COLO668 (cell line): ENCODE data around the gene TMPRSS3.

Experiments used
- DNase-seq: peaks from one replicate; lab custom pipeline; 2025; ENCODE audit not compliant: unreplicated experiment; lab: John Stamatoyannopoulos, UW

The TMPRSS3 gene

DNA sequence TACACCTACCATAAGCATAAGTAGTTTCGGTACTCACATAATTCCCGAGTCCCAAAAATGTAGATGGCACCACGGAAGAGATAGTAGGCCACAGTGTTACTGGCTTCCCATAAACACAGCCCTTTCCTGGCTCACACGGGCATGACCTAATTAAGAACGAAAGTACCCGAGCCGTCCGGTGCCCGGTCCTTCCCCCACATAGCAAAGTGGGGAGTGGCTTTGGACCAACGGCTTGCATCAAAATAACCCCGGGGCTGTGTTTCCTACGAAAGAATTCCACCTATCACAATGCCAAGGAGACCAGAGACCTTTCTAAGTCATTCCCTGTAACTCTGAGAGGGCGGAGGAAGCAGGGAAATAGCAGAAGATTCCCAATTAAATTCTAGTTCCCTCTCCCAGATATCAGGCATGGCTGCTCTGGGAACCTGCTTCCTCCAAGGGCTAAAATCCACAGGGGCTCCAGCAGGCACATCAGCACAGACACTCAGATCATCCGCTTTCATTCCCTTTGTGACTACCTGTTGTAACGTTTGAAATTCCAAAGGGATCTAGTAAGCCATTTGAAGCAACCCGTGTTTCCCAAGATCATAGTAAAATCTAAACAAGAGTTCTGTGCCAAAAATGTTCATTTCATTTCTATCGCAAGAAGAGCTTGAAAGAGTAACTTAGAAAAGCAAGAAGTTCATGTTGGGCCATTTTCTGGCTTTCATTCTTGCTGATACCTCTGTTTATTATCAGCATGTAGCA, at the start of gene TMPRSS3:
TSS of gene TMPRSS3 (minus strand) at position 148 of the 747 bp plus-strand sequence. CDS start 635 bp downstream, outside the sequence.
- DNase-seq, result no peak

DNA sequence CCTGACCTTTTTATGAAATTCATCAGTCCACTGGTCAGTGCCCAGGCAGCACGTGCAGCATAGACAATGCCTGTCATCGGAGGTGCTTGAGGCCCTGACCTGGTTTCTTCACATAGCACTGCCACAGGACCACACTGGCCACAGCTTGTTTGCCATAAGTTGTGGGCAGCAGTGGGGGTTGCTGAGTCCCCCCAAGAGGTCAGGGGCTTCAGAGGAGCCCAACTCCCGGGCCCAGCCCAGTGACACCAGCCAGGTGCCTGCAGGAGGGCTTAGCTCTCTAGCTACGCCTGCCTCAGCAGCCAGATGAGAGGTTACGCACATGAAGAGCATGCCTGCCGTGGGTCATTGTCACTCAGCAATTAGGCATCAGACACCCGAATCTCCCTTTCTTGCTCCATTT, 49.5 kb upstream of the TMPRSS3 start:
- no peak for DNase-seq

DNA sequence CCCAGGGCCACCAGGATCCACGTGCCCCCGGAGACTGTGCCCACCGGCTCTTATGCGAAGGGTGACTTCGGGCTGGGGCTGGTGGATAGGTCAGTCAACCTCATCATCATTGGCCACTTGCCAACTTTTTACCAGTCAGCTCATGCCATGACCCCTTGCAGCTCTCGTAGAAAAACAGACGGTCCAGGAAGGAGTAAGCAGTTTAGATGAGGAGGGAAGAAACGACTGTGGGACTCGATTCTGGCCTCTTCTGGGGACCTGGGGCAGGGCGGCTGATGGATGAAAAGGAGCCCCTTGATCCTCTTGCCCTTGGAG, 48.9 kb upstream of the TMPRSS3 start:
- no peak for DNase-seq

GRCh38 chr21:42443876-42444744, 48.3 kb upstream of the TMPRSS3 start:
- DNase-seq, result no peak

DNA sequence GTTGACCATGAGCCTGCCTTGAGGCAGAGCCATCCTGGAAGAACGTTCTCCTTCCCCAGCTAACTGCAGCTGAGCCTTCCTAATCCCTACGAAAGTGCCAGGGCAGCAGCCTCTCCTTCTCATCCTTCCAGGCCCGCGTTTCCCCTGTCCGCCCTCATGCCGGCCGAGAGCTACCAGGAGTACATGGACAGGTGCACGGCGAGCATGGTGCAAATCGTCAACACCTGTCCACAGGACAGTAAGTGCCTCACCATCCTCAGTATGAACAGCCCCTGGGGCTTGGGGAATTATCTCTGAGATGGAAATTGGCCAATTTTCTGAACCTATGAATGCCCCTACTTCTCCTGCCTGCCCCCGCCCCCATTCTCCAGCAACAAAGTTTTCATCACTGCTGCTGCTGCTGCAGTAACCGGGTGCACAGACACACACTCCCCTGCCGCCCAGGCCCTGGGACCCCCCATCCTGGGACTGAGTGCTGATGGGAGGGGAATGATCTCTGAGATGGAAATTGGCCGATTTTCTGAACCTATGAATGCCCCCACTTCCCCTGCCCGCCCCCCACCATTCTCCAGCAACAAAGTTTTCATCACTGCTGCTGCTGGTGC, 47.4 kb upstream of the TMPRSS3 start:
- no peak for DNase-seq

DNA sequence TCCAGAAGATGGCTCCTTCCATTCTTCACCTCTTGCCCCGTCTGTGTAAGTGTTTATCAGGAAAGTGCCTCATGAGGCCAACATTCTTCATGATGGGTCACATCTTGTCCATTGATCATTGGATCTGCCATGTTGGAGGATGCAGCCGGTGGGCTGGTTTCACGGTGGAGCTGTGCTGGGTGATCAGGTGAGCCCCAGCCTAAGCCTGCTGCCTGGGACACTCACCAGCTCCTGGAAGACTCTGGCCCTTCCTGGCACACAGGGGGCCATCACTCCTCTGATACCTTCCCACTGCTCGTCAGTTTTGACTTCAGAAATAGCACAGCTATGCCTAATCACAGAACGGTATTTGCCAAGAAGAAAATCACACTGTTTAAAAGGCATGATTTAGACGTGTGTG, 46.1 kb upstream of the TMPRSS3 start:
- DNase-seq, result no peak

- DNase-seq, result no peak
Observed at GRCh38 chr21:42440187-42440792, 44.4 kb upstream of the TMPRSS3 start.

DNA sequence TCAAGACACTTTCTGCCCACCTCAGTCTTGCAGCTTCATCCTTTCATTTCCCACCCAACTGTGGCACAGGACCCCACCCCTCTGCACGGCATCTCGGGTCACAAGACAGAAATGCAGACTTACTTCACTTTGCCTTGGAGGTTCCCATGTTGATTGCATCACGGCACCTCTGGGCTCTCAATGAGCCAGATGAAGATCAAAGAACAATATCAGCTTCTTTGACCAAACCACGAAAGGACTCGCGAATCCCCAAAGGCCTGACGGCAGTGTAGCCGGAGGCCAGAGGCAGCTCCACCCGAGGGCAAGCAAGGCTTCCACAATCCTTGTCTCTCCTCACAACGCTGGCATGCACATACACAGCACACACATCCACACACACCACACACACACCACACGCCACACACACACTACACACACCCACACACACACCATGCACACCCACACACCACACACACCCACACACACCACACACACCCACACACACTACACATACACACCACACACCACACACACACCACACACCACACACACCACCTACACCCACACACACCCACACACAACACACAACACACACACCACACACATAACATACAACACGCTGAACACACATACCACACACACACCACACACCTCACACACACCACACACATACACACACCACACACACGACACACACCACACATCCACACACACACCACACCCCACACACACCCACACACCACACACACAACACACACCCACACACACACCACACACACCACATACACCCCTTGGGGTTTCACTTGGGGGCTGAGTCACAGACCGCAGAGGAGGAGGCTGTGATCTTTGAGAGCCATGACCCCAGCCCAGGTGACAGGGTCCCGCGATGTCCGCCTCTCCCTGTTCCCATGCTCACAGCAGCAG, 43.7 kb upstream of the TMPRSS3 start:
- DNase-seq, result no peak

DNA sequence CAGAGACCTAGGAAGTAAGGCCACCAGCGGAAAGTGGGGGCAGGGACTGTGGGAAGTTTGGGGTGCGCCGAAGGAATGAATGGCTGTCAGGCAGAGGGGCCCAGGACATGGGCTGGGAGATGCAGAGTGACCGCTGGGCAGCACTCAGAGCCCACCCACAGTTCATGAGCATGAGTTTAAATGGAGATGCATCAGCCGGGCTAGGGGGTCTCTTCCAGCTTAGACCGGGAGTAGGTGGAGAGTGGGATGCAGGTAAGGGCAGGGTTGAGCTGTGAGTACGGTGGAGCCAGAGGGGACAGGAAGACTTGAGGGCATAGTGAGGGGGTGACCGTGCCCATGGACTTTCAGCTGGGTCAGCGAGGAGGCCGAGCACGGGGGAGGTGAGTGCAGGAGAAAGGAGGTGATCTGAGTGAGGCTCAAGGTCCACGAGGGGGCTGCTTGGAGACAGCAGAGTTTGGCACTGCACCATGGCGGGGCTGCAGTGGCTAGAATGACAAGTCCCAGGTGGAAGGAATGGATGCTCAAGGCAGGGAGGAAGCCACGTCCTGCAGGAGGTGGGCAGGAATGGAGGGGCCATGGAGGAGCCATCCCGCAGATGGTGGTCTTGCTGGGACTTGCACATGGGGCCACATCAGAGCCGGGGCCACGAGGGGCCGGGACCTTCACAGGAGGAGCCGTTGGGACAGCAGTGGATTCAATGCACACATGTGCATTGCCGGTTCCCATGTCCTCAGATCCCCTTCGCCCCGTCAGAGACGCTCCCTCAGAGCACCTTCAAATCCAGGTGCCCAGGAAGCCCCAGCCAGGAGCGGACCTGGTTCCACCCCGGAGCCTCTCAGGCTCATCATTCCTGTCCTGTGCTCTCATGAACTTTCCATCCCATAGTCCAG, 42.7 kb upstream of the TMPRSS3 start:
- DNase-seq, result no peak

- no peak for DNase-seq
Observed at GRCh38 chr21:42437786-42438185, 41.9 kb upstream of the TMPRSS3 start.

- no peak for DNase-seq
Observed at GRCh38 chr21:42436914-42437313, 41.1 kb upstream of the TMPRSS3 start.

DNA sequence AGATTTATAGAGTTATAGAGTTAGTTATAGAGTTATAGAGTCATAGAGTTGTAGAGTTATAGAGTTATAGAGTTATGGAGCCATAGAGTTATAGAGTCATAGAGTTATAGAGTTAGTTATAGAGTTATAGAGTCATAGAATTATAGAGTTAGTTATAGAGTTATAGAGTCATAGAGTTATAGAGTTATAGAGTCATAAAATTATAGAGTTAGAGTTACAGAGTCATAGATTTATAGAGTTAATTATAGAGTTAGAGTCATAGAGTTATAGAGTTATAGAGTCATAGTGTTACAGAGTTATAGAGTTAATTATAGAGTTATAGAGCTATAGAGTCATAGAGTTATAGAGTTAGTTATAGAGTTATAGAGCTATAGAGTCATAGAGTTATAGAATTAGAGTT, 40.0 kb upstream of the TMPRSS3 start:
- DNase-seq, result no peak

DNA sequence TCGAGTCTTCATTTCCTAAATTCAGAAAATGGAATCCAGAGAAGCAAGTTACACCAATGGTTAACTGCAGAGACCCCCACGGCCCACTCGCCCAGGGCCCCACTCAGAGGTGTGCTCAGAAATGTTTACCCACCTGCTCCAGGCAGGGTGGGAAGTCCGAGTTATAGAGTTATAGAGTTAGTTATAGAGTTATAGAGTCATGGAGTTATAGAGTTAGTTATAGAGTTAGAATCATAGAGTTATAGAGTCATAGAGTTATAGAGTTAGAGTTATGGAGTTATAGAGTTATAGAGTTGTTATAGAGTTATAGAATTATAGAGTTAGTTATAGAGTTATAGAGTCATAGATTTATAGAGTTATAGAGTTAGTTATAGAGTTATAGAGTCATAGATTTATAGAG, 39.5 kb upstream of the TMPRSS3 start:
- DNase-seq, result no peak

GRCh38 chr21:42434884-42435283, 39.0 kb upstream of the TMPRSS3 start:
- no peak for DNase-seq

DNA sequence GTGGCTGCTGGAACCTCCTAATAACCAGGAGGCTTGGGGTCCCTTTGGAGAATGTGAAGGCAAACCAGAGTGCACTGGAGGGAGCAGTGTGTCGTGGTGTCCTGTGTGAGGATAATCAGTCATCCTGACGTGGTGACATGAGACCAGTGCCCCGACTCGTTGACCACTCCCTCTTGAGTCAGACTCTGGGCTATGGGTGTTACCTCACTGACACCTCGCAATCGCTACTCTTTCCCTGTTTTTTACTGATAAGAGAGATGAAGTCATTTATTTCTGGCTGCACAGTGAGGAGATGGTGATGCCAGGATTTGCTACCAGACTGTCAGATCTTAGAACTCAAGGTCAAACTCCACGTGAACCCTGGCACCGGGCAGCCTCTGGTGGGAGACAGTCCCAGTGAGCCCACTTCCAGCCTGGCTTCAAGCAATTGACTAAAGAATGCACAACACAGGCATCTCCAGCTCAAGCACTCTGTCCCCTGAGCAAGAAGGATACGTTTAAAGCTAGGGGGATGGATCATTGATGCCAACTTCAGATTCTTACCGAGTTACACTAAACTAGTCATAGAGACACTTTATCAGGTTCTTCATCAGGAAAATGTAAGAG, 38.2 kb upstream of the TMPRSS3 start:
- no peak for DNase-seq

- no peak for DNase-seq
Observed at GRCh38 chr21:42432695-42433094, 36.8 kb upstream of the TMPRSS3 start.

DNA sequence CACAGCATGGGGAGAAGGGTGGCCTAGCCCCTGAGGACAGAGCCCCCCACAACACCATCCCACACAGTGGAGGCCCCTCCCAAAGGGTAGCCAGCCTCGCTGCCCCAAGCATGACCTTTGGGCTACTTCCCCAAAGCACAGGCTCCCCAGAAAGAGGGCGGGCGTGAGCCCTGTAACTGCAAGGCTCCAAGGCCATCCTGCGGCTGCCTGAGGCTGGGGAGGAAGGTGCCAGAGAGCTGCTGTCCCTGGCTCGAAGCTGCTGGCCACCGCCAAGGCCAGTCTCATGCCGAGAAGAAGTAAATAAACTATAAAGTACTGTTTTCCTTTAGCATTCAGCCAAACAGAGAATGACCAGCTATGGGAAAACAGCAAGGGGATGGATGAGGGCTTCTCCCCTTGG, 35.3 kb upstream of the TMPRSS3 start:
- DNase-seq, result no peak

DNA sequence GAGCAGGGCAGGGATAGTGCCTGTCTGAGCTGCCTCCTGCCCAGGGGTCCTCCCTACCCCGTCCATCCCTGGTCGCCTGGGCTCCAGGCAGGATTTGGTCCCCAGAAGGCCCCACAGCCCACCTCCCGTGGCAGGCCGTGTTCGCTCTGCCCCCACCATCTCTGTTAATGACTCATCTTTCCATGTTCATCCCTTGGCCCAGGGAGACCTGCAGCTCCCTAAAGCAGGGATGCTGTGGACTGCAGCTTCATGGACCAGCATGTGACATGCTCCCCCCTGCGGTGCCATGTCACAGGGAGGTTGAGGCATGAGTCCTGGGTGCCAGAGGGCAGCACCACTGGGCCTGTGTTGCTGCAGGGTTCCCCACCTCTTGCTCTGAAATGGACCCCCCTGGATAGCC, 34.7 kb upstream of the TMPRSS3 start:
- no peak for DNase-seq

- DNase-seq, result no peak
Observed at GRCh38 chr21:42429856-42430255, 34.0 kb upstream of the TMPRSS3 start.
